ENCODE measurements around the gene SLC39A1.

DNA sequence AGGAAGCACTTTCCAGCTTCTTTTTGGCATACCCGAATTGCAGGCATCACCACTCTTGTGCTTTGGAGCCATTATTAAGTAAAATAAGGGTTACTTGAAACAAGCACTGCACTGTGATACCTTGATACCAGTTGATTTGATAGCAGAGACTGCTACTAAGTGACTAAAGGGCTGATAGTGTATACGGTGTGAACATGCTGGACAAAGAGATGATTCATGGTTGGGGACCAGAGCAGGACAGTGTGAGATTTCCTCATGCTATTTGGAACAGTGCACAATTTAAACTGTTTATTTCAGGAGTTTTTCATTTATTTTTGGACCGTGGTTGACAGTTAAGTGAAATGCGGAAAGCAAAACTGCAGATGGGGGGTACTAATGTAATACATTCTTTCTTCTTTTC is 37.1 kb upstream of the SLC39A1 start:
- no peak for TF ChIP-seq POLR2A (IDR thresholded peaks at IDR 0.05)
- TF ChIP-seq, protein P1, sequence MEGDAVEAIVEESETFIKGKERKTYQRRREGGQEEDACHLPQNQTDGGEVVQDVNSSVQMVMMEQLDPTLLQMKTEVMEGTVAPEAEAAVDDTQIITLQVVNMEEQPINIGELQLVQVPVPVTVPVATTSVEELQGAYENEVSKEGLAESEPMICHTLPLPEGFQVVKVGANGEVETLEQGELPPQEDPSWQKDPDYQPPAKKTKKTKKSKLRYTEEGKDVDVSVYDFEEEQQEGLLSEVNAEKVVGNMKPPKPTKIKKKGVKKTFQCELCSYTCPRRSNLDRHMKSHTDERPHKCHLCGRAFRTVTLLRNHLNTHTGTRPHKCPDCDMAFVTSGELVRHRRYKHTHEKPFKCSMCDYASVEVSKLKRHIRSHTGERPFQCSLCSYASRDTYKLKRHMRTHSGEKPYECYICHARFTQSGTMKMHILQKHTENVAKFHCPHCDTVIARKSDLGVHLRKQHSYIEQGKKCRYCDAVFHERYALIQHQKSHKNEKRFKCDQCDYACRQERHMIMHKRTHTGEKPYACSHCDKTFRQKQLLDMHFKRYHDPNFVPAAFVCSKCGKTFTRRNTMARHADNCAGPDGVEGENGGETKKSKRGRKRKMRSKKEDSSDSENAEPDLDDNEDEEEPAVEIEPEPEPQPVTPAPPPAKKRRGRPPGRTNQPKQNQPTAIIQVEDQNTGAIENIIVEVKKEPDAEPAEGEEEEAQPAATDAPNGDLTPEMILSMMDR (IDR thresholded peaks at IDR 0.05), result no peak
